CMK (cell line): ENCODE results near the gene UBE2B.

Experiments
- DNase-seq: peaks from one replicate; pipeline ENCODE4 v3.0.0-alpha.2; 2010; ENCODE audit warnings: low read depth

The UBE2B gene

DNA sequence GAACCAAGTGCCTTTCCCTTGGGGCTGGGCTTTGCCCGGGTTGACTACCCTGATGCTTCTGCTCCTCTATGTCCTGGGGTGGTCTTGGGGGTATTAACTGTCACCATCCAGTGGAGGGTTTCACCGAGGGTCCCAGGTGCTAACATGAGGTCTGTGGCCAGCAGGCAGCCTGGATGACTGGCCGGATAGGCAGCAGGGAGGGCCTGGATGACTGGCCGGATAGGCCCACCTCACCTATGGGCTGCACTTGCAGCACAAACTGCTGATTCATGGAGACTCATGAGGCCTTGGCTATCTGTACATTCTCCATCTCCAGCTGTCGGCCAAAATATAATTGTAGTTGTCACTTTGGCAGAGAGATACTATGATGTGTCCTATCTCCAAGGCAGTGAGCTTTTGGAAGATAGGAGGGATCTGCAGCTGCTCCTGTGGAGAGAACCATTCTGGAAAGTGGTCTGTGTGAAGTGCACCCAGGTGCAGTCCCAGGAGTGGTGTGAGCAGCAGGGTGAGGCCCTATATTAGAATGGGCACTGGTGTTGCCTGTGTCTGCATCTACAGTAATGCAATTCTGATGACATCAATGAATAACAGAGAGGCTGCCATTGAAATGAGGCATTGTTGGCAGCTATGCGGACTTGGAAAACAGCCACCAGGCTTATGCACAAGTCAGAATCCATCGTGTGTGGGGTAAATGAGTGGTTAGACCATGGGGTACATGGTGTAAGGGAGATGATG lies 66.6 kb downstream of the UBE2B start:
- DNase-seq, result no peak

DNA sequence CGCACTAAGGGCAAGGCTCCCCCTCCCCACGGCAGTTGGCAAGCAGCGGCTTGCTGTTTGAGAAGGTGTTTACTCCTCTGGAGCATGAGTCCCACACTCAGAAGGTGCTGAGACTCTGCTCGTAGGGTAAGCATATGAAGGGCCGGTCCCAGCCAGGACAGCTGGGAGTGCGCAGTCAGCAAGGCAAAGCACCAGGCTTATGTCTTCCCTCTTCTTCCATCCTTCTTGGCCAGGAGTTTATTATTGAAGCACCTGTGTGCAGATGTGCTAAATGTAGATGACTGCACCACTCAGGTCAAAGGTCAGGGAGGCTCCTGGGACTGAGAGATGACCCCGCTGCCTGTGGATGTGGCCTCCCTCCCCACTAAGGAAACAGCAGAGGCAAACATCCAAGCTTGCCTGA lies 67.4 kb downstream of the UBE2B start:
- DNase-seq, result no peak

DNA sequence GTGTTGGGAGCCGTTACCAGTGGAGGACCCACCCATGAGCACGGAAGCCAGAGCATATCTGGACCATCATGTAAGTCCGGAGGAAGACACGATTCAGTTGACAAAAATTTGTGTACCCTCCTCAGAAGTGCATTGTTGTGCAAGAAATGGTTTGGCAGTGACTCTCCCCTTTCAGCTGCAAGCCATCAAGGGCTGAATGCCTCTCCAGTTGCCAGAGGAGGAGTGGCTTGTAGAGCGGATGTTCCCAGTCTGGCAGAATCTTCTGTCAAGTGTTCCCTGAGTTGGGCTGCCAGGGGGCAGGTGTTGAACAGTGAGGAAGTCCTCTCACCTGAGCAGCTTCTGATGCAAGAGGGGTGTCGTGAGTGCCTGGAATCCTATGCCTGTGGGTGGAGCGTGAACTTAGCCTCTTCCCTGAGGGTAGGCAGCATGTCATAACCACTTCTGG lies 67.9 kb downstream of the UBE2B start:
- no peak for DNase-seq

DNA sequence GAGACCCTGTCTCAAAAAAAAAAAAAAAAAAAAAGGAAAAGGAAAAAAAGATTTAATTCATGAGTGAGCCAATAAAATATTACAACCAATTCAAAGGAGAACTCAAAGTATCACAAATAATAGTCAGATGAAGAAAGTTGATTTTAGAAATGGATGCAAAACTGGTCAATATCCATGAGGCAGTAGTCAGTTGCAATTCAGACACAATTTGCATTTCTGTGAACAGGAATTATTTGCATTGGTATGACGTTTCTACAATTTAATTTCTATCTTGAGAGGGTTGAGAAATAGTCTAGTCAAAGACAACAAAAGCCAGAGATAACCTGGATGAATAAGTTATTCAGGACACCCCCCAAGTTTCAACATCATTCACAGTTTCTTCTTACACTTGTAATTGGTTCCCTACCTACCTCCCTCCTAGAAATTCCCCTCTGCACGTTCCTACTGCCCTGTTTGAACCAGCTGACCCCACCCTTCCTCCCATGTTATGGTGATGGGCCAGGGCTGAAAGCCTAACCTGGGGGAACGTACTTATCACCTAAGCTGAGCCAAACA lies 68.9 kb downstream of the UBE2B start:
- DNase-seq, result no peak
